ENCODE data around the gene DSN1.

GRCh38 chr20:36802326-36803222, 29.0 kb upstream of the DSN1 start:
- no peak for TF ChIP-seq CTCF (IDR thresholded peaks at IDR 0.05)
- TF ChIP-seq POLR2A (IDR thresholded peaks at IDR 0.05) = no peak

All from body of pancreas (tissue), 4 donors.